ENCODE measurements around the gene QTRT2.

GRCh38 chr3:114103858-114104257 is 47.3 kb downstream of the QTRT2 start:
- no peak for TF ChIP-seq RARB (CRISPR knock-in tag; IDR thresholded peaks at IDR 0.05)
- no peak for TF ChIP-seq CREB5 (CRISPR knock-in tag; IDR thresholded peaks at IDR 0.05; ENCODE audit: low read depth)
- TF ChIP-seq ISL1 (CRISPR knock-in tag; IDR thresholded peaks at IDR 0.05) = no peak
- no peak for TF ChIP-seq TOX (CRISPR knock-in tag; IDR thresholded peaks at IDR 0.05; ENCODE audit: borderline replicate concordance)
- TF ChIP-seq ZNF8 (CRISPR knock-in tag; IDR thresholded peaks at IDR 0.05) = no peak
- no peak for TF ChIP-seq BACH2 (CRISPR knock-in tag; IDR thresholded peaks at IDR 0.05; ENCODE audit: borderline replicate concordance)
- TF ChIP-seq CSDC2 (CRISPR knock-in tag; IDR thresholded peaks at IDR 0.05) = no peak
- no peak for TF ChIP-seq ARNTL (CRISPR knock-in tag; IDR thresholded peaks at IDR 0.05; ENCODE audit: borderline replicate concordance, low read depth)
- no peak for TF ChIP-seq OSR1 (CRISPR knock-in tag; IDR thresholded peaks at IDR 0.05)
- TF ChIP-seq ZC3H10 (CRISPR knock-in tag; IDR thresholded peaks at IDR 0.05) = no peak
- no peak for TF ChIP-seq PPARA (CRISPR knock-in tag; IDR thresholded peaks at IDR 0.05; ENCODE audit: borderline replicate concordance)
- no peak for TF ChIP-seq PATZ1 (CRISPR knock-in tag; IDR thresholded peaks at IDR 0.05; ENCODE audit: borderline replicate concordance)
